ENCODE data around the gene BST1.

Gene BST1

GRCh38 chr4:15676899-15677298, 26.0 kb upstream of the BST1 start:
- DNase-seq = no peak

- no peak for DNase-seq
These were observed 25.3 kb upstream of the BST1 start for GRCh38 chr4:15677507-15677988.

GRCh38 chr4:15681067-15681371, 21.8 kb upstream of the BST1 start:
- DNase-seq = no peak

- peak; percentile 67 to 97 for DNase-seq
These were observed 21.3 kb upstream of the BST1 start, which contains the start of gene FAM200B for GRCh38 chr4:15681372-15682241. Gene FAM200B, plus strand, starts transcription at chr4:15681827. Its CDS starts 5,151 bp downstream, at chr4:15686978.

- DNase-seq = no peak
These were observed 20.4 kb upstream of the BST1 start for GRCh38 chr4:15682242-15683142.

- DNase-seq = no peak
These were observed 19.7 kb upstream of the BST1 start for GRCh38 chr4:15683143-15683495.

GRCh38 chr4:15684498-15684897, 18.4 kb upstream of the BST1 start:
- no peak for DNase-seq

GRCh38 chr4:15688051-15688450, 14.8 kb upstream of the BST1 start:
- DNase-seq = no peak

GRCh38 chr4:15689540-15689939, 13.3 kb upstream of the BST1 start:
- no peak for DNase-seq

GRCh38 chr4:15690020-15690809, 12.7 kb upstream of the BST1 start:
- no peak for DNase-seq

- DNase-seq = no peak
These were observed 11.3 kb upstream of the BST1 start for GRCh38 chr4:15691346-15692135.

GRCh38 chr4:15692602-15693001, 10.3 kb upstream of the BST1 start:
- DNase-seq = no peak

- DNase-seq = no peak
These were observed 8.4 kb upstream of the BST1 start for GRCh38 chr4:15694431-15694830.

- DNase-seq = no peak
These were observed 7.6 kb upstream of the BST1 start for GRCh38 chr4:15695240-15695699.

GRCh38 chr4:15695729-15696128, 7.1 kb upstream of the BST1 start:
- no peak for DNase-seq

GRCh38 chr4:15696866-15697265, 6.0 kb upstream of the BST1 start:
- no peak for DNase-seq

GRCh38 chr4:15703439-15703838, 574 bp downstream of the BST1 start:
- DNase-seq = no peak

- no peak for DNase-seq
These were observed 1.3 kb downstream of the BST1 start for GRCh38 chr4:15704129-15704528.

GRCh38 chr4:15706646-15707362, 3.9 kb downstream of the BST1 start:
- DNase-seq = no peak

- no peak for DNase-seq
These were observed 4.5 kb downstream of the BST1 start for GRCh38 chr4:15707363-15707715.

GRCh38 chr4:15711762-15712161, 8.9 kb downstream of the BST1 start:
- no peak for DNase-seq
